Activated CD4-positive, alpha-beta T cell treated with anti-CD3 and anti-CD28 coated beads for 48 hours (primary cell): ENCODE measurements around the gene COMMD2.

Experiments used
- DNase-seq: peaks from one replicate; pipeline ENCODE4 v3.0.0-alpha.2; 2020

Gene COMMD2

DNA sequence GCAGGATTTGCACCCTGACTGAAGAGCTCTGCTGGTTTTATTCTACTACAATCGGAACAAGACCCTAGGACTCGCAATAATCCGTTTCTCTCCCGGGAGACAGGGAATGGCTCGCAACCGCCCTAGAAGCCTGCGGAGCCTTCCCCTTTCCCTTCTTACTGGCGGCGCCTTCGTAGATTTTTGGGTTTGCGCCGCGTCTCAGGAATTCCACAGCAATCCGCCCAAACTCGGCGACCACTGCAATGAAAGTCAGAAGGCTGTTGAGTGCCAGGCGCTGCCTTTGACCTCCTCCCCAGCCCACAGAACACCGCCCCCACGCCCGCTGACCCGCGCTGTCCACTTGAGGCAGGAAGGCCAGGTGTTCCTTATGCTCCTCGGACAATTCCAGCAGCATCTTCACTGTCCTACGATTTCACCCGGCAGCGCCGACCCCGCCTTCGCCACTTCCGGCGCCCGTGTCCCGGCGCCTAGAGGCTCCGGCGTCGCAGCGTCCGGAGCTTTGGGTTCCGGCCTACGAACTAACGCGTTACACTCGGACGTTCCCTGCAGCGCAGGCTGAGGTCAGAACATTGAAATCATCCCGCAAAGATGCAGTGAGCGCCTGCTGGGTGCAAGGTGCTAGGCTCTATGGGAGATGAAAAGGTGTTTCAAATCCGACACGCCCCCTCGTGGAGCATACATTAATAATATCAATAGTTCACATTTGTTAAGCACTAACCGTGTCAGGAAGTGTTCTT is at the start of gene COMMD2:
Gene COMMD2 (minus strand): TSS at position 439 of the 737 bp plus-strand sequence. CDS start 45 bp downstream, at position 394.
- peak; percentile 87 for DNase-seq

DNA sequence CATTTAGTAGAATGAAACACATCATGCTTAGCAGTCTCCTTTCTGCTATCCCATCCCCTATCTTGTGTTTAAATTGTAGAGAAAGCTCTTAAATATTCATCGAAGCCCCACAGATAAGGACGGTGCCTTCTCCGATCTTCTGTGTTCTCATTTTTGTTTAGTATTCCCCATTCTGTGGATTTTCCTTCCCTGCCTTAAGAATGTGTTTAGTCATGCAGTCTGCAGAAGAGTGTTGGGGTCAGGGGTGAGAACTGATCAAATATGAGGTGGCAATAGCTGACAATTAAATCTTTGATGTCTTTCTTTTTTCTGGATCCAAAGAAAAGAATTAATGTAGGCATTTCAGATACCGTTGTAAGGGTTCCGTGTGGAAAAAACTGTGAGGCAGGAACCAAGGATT is 49.4 kb upstream of the COMMD2 start:
- DNase-seq, result no peak

DNA sequence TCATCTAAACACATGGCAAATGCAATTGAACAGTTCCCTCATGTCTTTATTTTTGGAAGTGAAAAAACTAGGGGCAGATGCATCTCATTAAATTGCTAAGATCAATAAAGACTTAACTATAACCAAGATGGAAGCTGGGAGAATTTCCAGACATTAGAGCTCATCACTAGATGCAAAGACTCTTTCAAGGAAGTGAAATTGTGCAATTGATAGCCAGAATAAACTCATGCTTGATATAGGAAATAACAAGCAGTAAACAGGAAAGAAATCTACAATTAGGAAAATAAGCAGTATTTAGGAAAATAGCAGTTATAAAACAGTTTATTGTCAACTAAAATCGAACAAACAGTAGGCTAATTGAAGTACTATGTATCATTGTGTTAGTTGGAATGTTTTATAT is 48.9 kb upstream of the COMMD2 start:
- no peak for DNase-seq

DNA sequence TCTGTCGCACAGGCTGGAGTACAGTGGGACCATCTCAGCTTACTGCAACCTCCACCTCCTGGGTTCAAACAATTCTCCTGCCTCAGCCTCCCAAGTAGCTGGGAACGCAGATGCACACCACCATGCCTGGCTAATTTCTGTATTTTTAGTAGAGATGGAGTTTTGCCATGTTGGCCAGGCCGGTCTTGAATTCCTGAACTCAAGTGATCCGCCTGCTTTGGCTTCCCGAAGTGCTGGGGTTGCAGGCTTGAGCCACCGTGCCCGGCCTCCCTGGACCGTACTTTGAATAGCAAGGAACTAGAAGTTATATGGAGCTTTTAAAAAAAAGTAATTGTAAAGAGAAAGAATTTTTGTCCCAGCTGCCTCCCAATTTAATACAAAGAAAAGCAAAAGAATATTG is 48.4 kb upstream of the COMMD2 start:
- no peak for DNase-seq

DNA sequence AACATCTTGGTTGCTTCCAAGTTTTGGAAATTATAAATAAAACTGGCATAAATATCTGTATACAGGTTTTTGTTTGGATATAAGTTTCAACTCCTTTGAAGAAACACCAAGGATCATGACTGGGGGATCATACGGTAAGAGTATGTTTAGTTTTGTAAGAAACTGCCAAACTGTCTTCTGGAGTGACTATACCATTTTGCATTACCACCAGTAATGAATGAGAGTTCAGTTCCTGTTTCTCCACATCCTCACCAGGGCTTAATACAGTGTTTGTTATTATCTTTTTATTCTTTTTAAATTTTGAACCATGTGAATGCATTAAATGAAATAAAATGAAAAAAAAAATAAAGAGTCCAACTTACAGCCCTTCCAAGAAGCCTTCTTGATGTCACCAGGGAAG is 43.7 kb upstream of the COMMD2 start:
- DNase-seq, result no peak

DNA sequence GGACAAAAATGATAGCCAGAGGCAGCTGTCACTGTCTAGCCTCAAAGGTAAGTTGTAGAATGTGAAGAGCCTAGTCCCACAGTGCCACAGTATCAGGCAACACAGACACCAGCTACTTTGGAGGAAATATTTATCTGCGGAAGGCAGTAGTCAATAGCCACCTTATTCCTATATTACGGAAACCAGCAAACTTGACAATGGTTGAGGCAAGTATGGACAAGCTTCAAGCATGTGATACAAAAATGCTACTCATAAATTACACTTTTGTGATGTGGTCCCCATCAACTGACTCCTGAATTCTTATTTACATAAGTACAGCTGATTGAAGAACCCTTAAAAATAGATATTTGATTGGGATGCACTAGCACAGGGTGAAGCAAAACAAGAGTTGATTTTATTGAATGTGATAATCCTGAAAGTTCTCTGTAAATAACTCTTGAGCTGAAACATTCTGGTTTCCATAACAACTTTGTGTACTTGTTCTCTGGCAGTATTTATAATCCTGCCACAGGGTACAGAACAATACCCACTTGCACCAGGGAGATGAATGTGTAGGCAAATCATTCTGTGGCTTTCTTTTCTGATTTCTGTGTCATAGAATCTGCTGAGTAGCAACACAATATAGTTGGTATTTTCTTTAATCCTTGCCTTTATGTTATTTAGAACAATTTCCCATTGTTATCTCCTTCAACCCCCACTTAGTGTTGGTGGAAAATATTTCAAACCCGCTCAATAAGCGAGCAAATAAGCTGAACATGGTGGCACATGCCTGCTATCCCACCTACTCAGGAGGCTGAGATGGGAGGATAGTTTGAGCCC is 40.4 kb upstream of the COMMD2 start, which contains the start of gene ANKUB1:
Gene ANKUB1 (minus strand): TSS at position 103 of the 819 bp plus-strand sequence. CDS start 188 bp downstream, outside the sequence.
- no peak for DNase-seq

DNA sequence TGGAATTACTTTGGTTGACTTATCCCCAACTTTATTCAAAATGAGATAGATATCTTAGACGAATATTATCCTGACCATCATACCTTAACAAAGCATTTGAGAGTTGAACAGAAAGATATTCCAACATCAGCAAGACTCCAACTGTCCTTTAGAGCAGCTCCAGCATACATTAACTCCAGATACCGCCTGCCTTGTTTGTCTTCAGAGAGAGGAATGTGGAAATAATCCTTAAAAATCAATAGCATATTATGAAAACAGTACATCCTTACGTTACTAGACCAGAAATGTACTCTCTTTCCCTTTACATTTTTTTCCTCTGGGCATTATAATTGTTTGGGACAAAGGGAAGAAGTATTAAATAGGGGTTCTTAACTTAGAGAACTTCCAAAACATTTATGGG is 38.4 kb upstream of the COMMD2 start:
- DNase-seq, result no peak

DNA sequence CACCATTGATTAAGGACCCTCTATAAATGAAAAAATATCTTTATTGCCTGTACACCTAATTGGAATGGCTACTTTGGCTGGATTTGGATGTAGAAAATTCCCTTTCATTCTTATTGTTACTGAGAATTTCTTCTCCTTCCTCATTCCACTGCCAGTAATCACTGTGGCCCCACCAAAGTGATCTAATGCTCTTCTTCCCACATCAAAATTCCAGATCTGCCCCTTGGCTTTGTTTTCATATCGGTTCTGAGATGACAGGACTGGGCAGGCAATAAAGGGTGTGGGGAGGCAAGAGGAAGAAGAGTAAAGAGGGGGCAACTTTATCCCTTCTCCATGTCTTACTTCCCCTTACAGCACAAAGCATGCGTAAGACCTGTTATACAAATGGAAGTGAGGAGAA is 38.0 kb upstream of the COMMD2 start:
- DNase-seq, result no peak

DNA sequence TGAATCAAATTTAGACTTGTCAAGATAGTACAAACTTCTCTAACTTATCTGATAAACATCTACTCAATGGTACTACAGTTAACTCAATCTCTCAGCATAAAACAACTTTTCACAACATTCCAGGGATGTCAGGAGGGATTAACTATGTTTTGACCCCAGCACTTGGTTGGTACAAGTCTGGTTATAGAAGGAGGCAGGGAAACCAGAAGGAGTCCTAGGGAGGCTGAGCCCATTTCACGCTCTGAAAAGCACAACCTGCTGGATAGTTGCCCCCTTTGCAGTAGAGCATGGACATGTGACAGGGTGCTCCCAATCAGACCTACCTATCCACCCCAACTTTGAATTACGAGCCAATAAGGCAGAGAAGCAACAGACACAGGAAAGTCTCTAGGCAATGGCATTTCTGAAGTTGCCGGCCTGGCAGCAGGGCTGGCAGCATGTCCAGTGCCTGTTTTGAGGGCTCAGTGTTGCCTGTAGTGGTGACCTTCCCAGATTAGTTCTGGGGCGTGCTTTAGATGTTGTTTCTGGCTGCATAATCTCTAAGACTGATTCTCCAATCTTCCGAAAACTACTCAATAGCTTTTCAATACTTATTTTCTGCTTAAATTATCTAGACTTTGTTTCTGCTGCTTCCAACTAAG is 31.9 kb upstream of the COMMD2 start:
- DNase-seq, result no peak

DNA sequence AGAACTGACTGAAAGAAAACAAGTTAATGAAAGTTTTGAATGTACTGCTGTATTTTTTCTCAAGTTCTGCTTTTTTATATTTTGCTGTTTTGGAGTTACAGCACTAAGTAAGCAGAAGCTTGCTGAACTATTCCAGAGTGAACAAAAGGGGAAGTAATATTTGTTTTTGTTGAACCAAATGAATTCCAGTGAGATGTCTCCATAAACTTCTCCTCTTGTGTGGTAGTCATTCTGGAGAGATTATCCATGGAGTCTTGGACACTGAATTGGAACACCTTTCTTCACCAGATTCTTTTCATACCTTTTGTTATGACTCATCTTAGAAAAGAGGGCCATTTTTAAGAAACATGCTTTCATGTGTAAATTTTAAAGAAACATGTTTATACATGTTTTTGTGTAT is 31.3 kb upstream of the COMMD2 start:
- no peak for DNase-seq

DNA sequence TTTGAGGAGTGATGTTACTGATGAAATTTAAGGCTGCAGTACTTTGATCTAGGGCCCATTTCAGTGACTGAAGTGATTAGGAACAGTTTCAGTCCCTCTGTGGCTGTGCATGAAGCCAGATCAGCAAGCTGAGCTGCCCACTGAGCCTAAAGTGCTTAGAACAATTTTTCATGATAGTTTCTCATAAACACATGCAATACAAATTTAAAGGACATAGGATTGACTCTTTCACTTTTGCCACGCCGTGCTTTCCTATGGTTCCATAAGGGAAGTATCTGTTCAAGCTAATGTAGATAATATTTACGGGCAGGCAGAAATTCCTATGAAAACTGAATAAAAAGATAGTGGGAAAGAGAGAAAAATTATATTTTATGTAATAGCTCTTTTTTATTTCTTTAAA is 29.5 kb upstream of the COMMD2 start:
- no peak for DNase-seq

DNA sequence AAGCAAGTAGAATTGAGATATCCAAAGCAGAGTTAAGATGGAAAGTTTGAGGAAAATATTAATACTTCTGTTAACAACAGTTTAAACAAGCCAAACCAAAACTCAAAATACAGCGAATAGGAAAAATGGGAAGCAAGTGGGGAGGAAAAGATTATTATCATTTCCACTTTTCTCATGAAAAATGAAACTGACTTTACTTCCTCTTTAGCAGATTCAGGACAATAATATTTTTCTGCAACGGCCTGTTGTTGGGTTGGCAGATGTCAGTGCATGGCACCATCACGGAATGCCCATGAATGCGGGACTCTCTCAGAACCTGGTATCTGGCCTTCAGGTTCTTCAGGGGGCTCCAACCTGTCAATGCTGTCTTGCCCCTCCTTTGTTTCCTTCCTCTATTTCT is 28.9 kb upstream of the COMMD2 start:
- no peak for DNase-seq

DNA sequence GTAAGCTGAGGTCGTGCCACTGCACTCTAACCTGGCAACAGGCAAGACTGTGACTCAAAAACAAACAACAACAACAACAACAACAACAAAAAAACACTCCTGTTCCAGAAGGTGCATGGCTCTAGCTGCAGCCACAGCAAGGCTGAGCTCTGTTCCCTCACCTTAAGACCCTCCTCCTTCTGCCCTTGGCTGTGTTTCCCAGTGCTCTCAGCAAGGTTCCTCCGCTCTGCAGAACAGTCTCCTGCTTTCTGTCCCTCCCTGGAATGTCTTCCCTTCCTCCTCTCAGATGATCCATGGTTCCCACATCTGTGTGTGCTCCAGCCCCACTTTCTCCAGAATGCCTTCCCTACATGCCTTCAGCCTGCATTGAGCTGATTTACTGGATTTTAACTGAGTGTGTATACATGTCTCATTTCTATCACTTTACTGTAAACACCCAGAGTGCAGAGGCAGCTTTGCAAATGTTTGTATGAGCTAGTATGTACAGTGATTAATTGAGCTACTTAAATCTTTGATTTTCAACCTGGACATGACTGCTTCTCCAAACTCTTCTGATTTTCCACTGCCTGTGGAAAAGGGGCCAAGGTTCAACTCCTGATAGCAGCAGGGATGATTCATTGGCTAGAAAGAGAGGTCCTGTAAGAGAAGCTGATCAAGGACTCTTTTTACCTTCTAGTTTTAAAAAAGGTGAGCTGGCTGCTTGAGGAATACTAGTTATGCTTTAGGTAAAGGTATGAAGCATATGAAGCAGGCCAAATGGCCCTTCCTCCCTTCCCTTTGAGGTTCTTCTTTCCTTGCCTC is 25.3 kb upstream of the COMMD2 start:
- DNase-seq, result no peak

DNA sequence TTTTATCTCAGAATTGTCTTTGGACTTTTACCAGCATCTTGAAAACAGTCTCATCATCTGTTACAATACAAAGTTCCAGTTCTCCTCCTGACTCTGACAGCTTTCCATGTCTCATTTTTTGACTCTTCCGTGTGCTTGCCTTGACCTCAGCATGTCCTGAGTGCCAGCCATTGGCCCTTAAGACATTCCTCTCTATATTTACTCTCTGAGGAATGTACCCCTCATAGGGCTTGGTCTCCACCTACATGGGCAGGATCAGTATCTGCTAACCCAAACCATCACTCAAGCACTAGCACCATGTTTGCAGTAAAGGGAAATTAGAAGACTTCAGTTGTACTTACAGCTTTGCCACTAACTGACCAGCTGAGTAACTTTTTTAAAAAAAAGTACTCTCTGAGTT is 23.9 kb upstream of the COMMD2 start:
- no peak for DNase-seq

DNA sequence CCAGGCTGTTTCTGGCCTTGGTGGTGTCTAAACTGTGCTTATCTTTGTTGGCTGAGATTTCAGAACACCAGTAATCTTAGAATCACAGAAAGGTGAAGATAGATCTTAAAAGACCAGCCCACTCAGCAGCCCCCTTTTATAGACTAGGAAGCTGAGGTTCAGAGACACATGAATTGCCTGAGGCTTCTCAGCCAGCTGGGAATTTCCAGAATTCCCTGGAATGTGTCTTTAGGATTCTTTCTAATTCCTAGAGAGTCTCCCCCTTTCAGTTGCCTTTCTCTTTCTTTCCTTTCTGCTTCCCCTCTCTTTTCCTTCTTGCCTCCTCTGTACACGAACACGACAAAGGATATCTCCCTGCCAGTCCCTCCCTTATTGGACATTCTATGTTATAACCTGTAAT is 20.6 kb upstream of the COMMD2 start:
- no peak for DNase-seq

DNA sequence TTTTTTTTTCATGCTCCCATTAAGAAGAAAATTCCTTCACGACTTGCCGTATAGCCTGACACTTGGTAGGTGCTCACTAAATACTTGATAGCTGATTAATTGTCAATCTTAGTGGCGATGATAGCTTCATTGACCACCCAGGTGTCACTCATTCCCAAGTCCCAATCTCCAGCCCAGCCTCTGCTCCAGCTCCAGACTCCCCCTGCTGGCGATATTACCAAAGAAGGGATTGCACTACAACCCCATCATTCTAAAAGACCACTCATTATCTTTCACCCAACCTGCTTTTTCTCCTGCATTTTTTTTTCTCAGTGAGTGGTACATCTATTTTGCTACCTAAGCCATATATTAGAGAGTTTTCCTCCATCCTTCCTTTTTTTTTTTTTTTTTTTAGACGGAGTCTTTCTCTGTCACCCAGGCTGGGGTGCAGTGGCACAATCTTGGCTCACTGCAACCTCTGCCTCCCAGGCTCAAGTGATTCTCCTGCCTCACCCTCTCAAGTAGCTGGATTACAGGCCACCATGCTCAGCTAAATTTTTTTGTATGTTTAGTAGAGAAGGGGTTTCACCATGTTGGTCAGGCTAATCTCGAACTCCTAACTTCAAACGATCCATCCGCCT is 19.5 kb upstream of the COMMD2 start:
- DNase-seq, result peak; percentile 55

DNA sequence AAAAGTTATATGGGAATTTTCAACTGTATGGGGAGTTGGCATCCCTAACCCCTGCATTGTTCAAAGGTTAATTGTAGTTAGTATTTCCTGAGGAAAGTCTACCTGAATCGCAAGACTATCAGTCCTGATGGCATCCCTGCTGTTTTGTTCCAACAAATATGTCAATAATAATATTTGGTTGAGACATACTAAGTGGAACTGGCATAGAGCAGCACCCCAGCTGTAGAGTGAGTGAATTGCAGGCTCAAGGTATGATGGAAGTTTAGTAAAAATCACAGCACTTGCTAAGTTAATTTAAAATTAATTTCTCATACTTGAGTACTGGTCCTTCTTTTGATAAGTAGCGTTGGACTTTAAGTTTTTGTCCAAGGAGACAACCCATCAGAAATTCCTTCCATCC is 18.0 kb upstream of the COMMD2 start:
- no peak for DNase-seq

DNA sequence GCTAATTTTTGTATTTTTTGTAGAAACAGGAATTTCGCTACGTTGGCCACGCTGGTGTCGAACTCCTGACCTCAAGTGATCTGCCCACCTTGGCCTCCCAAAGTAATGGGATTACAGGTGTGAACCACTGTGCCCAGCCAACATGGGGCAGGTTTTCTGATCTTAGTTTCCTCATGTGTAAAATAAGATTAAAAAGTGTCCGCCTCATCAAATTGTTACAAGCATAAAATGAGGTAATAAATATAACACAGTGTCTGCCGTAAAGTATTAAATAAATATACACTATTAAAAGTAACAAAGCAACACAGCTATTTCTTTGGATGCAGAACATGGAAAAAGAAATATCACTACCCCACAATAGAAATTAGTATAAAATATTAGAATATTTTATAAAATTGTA is 16.4 kb upstream of the COMMD2 start:
- no peak for DNase-seq

DNA sequence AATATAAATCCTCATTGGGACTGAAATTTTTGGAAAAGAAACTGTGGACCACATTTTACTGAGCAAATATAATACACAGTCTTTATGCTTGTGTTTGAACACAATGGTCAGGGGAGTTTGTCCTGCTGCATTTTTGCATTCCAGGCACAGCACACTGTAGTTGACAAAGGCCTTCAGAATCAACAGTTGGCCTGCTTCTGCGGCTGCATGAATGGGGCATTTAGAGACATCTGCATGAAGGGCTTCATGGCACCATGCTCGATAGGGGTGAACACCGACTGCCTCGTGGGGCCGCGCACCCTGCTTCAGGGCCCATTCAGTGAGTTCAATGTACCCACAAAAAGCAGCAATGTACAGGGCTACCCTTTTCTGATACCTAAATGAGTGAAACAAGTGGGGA is 15.4 kb upstream of the COMMD2 start:
- DNase-seq, result no peak

DNA sequence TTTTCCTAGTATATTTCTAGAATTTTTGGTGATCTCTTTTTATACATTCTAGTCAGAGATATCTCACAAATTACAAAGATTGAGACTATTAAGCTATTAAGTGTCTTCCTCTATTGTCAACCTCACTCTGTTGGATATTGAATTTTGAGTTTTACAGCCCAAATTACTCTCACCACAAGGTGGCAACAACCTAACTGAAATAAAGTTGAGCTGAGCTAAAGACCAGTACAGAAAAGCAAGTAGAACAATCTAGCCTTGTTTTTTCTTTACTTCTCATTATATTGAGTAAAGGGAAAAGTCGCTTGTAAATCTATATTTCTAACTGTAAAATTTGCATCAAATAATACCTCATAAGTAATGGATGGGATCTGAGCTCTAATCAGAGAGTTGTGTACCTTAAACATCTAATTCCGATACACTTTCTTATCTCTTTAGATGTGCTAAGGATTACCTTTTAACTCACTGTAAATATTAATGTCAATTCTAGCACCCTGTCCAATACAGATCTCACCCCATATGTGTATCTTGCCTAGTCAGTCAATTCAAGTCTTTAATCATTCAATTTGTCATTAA is 13.6 kb upstream of the COMMD2 start:
- no peak for DNase-seq

DNA sequence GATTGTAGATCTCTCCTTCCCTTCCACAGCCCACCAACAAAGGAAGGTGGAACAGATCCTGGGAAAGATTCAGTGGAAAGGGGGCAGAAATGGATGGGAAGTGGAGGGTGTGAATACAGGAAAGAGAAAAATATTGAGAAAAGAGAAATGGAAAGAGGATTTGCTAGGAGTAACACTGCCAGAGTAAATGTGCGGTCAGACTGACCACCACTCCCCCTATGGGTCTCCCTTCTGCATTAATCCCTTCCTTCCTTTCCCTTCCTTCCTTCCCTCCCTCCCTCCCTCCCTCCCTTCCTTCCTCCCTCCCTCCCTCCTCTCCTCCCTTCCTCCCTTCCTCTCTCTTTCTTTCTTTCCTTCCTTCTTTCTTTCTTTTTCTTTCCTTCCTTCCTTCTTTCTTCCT is 12.0 kb upstream of the COMMD2 start:
- no peak for DNase-seq

DNA sequence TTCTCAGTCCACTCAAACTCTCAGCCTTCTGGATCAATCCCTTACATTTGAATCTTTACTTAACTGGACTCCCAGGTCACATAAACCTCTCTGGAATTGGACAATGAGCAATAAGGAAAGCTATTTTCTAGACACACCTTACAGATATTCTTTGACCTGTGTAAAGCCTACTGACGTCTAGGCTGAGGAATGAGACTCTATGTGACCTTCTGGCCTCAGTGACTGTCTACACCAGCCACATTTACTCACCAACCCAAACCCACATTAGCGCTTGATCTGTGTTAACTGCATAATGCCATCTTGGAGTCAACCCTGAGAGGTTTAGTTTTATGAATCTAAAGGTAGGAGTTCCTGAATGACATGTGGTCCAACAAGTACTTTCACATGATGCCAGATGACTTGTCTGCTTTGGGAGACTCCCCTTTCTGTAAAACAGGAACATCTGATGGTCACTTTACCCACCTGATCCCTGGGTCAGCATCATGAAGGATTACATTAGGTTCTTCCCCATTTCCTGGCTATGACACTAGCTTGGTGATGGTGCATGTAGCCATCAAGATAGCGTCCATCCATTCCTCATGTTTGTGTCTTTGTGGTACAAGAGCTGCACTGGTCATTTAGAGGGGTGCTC is 11.4 kb upstream of the COMMD2 start:
- DNase-seq, result no peak
